HG03378 (cell line): Measurements from ENCODE around the gene NRGN.
"Not testable (repeated sequence)": the region's sequence is repeated elsewhere in the genome, so short reads cannot be mapped to it uniquely, and the experiment has no call there.

Experiments used
- ATAC-seq: cut with Tn5 transposase; IDR thresholded peaks from one replicate; pipeline ENCODE4 v1.9.1; 2021; ENCODE audit warnings: mild to moderate bottlenecking, moderate library complexity; ENCODE audit not compliant: unreplicated experiment

NRGN gene

DNA sequence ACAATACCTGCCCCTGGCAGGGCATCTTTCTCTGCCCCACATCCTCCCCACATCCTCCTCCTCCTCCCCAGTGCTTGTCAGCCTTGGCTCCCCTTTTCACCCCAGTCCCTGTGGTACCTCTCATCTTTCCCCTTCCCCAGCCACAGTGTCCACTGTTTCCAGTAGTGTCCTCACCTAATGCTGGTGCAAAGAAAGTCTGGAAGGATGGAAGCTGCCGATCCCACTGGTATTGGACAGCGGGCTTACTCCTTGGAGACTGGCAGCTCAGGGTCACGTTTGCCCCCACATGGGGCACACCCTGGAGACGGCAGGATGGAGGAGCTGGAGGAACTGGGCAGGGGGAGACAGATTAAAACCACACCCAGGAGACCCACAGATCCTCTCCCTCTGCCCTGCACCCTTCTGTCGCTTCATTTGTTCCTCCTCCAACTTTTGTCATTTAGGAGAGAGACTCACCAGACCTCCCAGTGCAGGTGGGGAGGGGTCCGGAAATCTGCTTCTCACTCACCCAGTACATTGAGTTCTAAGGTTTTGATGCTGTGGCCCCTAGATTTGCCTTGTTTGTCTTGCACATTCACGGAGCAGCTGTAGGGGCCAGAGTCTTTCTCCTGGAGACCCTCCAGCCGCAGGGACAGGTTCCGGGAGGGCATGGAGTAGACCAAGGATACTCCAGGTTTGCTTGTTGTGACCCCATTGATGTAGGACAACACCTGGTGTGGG lies 16.5 kb downstream of the NRGN start:
- no peak for ATAC-seq

DNA sequence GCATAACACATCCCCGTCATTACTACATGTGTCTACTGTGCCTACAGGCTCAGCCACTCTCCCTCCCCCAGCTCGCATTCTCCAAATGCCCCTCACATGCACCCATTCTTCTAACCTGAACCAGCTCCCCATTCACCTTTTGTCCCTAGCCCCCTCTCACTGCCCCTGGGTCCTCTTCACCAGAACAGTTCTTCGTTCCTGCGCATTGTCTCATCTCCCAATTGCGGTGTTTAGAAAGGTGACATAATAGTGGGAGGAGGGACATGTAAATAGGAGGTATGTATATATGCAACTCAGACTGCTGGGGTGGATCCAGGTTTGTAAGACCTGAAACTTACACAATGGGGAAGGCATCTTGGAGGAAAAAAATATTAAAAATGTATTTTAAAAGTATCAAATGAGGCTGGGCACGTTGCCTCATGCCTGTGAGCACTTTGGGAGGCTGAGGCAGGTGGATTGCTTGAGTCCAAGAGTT lies 17.0 kb downstream of the NRGN start:
- no peak for ATAC-seq

DNA sequence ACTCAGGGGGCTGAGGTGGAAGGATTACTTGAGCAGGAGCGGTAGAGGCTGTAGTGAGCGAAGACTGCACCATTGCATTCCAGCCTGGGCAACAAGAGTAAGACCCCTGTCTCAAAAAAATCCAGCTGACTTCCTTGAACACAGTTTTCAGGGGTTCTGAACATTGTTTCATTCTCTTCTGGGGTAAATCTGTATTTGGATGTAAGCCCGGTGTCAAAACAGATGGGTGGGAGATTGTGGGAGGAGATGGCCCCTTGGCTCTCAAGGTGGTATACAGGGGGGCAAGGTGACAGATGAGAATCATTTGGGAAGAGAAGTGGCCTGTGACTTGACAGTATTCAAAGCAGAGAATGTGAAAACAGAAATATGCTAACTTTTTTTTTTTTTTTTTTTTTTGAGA lies 17.6 kb downstream of the NRGN start:
- ATAC-seq: no peak

GRCh38 chr11:124758355-124759265 lies 18.9 kb downstream of the NRGN start:
- ATAC-seq: peak; percentile 39

GRCh38 chr11:124759266-124760204 lies 19.8 kb downstream of the NRGN start:
- ATAC-seq: peak; percentile 3

DNA sequence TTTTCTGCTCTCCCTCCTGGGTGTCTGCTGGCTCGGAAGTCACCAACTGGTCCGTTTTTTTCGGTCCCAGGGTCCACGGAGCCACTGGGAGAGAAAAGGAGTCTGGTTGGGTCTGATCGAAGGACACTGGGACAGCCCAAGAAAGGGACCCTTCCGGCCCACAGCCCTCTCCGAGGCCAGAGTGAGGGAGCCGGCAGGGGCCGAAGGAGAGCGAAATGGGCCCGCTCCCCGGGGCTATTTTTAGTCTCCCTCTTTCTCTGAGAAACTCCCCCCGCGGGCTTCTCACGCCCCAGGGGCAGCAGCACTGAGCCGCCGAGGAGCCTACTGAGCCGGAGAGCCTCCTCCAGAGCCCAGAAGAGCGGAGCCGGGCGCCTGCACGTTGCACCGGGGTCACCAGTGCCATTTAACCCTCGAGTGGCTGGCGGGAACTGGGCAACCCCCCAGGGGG lies 20.5 kb downstream of the NRGN start:
- peak; percentile 32 for ATAC-seq

GRCh38 chr11:124760806-124761205 lies 21.1 kb downstream of the NRGN start:
- no peak for ATAC-seq

- ATAC-seq: no peak
These were observed 21.8 kb downstream of the NRGN start for GRCh38 chr11:124761301-124762104.

- ATAC-seq: no peak
These were observed 22.4 kb downstream of the NRGN start, which contains the start of gene ESAM for GRCh38 chr11:124762105-124762623. Gene ESAM (minus strand): TSS chr11:124762290. CDS start chr11:124762154, 136 bp downstream.

GRCh38 chr11:124762624-124763155 lies 22.9 kb downstream of the NRGN start:
- no peak for ATAC-seq

- no peak for ATAC-seq
These were observed 23.6 kb downstream of the NRGN start for GRCh38 chr11:124763156-124763947.

DNA sequence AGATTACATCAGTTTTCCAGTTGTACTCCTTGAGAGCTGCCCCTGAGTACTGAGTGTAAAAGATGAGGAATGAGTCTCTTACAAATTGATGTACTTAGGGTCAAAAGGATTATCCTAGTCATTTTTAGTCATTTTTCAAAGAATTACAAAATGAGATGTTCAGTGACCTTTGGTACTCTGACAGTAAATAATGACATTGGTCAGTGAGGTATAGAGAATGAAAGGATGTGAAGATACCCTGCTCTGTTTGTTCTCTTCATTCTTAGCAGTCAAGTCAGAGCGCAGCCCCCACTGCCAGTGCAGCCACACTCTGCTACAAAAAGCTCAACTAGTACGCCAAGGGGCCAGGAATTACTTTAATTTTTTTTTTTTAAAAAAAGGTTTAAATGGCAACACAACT lies 26.4 kb downstream of the NRGN start:
- no peak for ATAC-seq

- no peak for ATAC-seq
These were observed 29.2 kb downstream of the NRGN start for GRCh38 chr11:124768914-124769313.

- ATAC-seq: no peak
These were observed 30.3 kb downstream of the NRGN start for GRCh38 chr11:124769806-124770774.

DNA sequence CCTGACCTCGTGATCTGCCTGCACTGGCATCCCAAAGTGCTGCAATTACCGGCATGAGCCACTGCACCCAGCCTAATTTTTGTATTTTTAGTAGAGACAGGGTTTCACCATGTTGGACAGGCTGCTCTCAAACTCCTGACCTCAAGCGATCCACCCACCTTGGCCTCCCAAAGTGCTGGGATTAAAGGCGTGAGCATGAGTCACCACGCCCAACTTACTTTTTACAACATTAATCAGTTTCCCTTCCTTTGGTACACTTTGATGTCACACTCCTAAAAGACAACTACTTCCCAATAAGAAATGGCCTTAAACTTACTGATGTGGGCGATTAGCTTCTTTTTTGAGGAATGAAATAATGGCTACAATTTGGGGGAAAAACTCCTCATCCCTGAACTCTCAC lies 31.2 kb downstream of the NRGN start:
- ATAC-seq: not testable (repeated sequence)

DNA sequence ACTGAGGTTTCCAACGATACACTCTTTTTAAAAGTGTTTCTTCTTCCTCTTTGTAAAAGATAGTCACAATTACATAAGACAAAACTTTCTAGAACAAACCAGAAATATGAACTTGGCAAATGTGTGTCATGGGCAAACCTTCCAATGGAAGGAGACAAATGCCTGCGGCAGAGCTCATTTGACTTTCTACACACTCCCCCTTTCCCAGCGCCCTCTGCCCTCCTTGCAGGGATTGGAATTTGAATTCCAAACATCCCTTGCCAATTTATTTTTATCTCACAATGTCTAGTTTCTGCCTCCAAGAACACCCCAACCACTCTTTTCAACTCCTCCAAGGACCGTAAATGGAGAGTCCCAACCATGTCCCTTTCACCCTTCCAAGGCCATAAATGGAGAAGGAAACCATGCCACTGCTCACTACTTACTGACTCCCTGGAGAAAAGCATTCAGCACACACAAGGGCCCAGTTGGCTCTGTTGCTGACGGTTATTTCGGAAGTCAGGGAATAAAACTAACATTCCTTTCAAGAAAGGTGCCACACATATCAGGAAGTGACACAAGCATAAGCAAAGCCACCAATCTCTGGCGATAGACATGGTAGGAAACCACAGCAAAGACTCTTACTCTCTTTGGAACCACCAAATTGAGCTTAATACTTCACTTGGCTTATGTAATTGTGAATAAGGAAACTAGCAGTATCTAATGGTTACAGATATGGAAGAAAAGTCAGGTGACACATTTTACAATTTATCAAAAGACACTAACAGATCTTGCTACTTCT lies 37.3 kb downstream of the NRGN start:
- ATAC-seq: no peak

- ATAC-seq: no peak
These were observed 38.5 kb downstream of the NRGN start for GRCh38 chr11:124778281-124778680.
